Mesenteric fat pad (tissue), 1 donor: Measurements from ENCODE around the gene TARBP1. TPM values are rescaled to one million over a fixed set of nuclear protein-coding genes. Genes with fewer than 3 reads are reported as not detected.

ENCODE experiments used
- DNase-seq: peaks from one replicate; pipeline ENCODE4 v3.0.0-alpha.2; 2020; ENCODE audit warnings: low spot score
- total RNA-seq: library from RNA; stranded (reverse); fragmentation: NEBNext Ultra II Directional; extraction: Animal tissue kit (Norgen Biotek cat#: 25700); gene quantifications from one replicate; pipeline ENCODE4 v1.2.1, GENCODE V29; 2021
- donor health status: DM: yes; HTN: yes; CAD: no.

The TARBP1 gene
- total RNA-seq, 1 donor from 2014 or later: 19.4 TPM

DNA sequence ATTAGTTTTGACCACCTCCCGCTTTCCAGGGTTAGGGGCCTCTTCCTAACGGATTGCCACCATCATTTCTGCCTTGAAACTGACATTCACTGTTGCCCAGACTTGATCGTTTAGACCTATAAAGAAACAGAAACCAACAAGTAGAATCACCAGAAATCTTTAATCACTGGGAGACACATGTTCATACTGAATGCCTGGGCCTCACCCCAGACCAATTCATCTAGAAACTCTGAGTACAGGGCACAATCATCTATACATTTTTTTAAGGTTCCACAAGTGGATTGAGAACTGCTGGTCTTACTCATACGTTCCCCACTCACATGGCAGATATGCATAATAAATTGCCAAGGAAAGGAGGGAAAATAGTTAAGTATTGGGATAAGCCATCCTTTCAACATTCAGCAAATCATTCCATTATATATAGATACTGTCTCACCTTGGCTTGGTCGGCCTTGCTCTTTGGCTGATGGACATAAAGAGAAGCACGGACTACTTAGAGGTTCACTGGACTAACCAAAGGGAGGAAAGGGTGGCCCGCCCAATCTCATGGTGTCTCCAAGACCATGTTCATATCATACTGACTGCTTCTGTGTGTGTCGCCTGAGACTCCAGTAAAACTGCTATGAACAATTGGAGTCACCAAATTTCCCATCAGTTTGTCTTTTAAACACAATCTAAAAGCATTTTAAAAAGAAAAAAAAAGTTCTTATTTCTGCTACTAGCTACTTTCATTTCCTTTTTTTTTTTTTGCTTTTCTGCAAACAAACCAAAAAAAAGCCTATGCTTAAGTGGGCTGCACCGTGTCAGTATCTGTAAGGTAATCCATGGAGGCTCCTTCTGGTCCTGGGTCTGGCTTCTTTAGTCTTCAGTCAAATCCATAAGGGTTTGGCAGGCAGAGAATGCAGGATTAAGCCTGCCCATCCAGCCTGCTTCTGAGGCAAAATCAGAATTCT, 9.4 kb upstream of the TARBP1 start:
- no peak for DNase-seq

DNA sequence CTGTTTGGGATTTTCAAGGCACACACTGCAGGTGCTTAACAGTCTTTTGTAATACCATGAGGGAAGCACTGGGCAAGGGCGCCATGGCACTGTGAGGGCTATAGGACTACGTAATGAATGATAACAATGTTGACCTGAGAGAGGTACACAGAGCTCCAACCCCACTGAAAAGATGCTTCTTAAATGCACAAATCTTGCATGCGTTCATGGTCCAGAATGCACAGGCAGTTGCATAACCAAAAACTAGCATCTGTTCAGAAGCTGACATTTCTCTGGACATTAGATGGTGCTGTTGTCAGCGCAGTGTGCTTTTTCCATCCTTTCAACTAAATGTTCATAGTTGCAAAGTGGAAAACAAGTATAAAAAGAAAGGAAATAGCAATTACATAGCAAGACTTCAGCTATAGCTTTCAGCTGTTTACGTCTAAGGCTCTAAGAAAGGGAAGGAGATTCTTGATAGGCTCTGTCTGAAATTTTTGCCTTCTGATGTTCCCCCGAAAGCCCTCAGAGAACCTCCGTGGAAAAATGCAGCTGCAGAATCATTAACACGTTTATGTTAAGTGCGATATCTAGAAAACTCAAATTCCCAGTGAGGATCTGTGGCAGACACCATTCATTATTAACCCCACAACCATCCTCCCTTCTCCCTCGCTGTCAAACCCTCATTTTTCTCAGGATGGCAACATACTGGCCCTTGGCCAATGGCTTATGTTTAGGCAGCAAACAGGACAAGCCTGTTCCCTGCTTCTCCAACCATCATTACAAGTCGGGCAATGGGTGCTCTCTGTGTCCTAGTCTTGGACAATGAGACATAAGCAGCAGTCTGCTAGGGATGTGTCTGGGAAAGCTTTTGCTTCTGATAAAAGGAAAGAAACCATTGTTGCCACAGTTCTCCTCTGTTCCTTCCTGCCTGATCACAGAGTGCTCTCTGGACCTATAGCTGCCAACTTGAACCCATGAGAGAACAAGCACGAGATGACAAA, 8.2 kb upstream of the TARBP1 start:
- no peak for DNase-seq

DNA sequence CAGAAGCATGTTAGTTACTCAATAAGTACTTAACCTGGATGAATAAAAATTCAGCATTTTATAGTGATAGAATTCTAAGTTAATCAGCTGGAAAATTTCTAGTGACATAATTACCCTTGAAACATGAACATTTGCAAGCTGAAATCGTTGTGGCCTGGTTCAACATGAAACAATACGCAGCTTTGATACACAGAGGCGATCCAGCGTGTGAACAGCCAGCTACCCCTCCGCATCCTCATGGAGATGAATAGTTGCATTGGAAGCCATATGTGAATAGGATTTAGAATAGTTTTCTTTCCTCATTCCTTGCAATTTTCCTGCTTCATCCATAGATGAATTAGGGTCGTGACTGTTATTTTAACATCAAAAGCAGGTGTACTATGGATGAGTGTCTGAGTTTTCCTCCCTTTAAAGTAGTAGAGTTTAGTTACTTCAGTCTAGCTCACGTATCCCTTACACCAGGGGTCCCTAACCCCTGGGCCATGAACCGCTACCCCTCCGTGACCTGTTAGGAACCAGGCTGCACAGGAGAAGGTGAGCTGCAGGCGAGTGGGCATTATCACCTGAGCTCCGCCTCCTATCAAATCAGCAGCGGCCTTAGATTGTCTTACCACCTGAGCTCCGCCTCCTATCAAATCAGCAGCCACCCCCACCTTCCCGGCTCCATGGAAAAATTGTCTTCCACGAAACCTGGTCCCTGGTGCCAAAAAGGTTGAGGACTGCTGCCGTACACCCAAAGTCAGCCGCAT, 6.2 kb upstream of the TARBP1 start:
- no peak for DNase-seq

DNA sequence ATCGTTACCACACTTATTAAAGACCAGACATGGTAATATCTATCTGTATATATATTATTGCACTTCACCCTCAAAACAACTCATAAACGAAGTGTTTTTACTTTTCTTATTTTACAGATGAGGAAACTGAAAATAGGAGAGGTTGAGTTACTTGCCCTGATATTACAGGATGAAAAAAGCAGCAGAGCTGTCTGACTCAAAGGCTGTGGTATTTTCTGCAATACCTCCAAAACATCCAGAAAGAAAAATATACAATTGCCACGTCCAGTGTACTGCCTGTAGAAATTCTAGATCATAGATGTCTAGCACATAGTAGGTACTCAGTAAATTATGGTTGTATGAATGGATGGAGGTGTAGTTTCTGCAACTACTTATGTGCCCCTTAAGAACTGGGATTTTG, 5.2 kb upstream of the TARBP1 start:
- DNase-seq: no peak

DNA sequence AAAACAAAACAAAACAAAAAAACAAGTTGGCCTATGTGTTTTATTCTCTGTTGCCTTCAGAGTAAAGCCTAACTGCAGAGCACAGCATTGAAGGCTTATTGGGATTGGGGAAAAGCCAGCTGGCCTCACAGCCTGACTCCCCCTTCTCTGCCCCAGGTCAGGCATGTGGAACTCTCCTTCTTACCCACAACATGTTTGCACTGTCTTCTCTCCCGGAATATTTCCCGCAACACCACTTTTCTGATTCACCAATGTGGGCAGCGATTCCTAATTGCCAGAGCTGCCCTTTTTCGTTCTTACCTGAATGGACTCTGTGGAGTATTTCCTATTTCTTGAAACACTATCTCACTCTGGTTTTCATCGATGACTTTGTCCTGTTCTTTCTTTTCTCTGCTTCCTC, 2.8 kb upstream of the TARBP1 start:
- no peak for DNase-seq

DNA sequence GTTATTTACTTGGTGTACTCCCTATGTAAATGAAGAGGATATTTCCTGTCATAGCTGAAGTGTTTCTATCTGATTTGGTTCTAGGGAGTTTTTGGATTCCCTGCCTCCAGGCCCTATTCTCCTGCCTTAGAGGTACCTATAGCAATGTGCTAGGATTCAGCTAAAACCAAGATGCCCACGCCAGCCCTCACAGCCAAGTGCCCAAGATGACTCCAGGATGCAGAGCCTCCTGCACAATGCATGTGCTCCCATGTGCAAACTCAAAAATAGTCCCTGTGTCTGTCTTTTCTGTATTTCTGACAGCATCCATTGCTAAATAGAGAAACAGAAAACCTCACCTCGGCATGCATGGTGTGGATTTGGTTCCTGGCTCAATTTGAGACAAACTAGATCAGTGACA, 887 bp upstream of the TARBP1 start:
- DNase-seq: no peak

DNA sequence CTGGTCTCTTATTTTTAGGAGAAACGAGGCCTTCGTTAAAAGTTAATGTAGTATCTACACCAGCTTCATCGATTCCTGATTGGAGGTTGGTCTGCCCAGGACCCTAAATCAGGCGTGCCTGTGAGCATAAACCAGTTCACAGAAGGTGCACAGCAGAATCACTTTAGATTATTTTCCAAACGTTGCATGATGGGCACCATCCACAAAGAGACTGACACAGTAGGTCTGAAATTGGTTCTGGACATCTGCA, 256 bp upstream of the TARBP1 start:
- no peak for DNase-seq

DNA sequence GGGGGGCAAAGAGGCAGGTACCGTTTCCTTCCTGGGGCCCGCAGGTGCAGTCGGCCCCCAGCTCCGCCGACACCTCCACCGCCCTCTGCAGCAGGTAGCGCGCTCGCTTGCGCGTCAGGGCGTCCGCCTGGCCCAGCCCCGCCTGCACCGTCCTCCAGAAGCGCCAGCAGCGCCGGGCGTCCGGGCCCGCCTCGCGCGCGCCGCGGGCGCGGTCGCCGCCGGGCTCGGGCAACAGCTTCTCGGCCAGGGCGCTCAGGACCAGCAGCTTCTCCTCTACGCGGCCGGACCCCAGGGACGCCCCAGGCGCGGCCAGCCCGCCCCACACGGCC, 863 bp downstream of the TARBP1 start:
- no peak for DNase-seq

DNA sequence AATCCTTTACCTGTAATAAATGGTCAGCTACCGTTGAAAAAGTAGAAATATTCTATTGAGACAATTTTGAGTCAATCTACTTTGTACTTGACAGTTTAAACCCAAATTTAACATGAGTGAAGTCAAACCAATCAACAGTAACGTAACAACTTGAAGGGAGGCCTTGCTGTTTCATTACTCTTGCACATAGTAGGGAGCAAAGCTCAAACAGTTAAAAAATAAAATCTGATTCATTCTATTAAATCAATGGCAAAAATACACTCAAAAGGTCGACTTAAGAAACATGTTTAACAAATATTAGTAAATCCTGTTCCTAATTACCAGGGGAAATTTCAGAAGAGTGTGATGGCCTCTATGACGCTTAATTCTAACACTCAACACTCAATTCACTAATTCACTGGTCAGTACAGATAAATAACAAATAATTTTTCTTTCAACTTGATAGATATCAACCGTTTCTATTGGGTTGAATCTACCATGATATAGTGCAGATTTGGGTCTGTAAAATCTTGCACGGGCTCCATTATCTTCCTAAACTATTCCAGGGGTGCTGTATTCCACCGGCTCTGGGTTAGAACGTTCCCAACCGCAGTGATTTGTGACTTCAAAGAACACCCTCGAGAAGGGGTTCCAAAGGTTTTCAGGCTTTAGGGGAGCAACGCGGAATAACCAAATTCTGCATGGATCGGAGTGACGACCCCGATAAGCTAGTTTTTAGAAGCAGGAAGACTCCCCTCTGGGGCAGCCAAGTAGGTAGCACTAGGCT, 1.4 kb downstream of the TARBP1 start:
- no peak for DNase-seq

DNA sequence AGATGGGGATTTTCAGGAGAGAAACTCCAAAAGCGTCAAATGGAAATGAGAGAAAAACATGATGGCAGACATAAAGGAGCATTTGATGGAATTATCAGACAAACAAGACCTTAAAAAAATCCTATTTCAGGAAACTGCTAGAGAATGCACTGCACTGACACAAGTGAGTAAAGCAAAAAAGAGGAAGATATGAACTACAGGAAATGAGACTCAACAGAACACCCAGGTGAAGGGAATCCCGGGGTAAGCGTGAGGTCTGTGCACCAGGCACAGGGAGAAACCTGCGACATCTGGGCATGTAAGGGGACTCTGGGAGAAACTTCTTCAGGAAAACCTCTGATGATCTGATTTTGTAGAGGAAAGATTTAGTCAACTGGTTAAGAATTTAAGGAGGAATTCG, 2.8 kb downstream of the TARBP1 start:
- DNase-seq: no peak

DNA sequence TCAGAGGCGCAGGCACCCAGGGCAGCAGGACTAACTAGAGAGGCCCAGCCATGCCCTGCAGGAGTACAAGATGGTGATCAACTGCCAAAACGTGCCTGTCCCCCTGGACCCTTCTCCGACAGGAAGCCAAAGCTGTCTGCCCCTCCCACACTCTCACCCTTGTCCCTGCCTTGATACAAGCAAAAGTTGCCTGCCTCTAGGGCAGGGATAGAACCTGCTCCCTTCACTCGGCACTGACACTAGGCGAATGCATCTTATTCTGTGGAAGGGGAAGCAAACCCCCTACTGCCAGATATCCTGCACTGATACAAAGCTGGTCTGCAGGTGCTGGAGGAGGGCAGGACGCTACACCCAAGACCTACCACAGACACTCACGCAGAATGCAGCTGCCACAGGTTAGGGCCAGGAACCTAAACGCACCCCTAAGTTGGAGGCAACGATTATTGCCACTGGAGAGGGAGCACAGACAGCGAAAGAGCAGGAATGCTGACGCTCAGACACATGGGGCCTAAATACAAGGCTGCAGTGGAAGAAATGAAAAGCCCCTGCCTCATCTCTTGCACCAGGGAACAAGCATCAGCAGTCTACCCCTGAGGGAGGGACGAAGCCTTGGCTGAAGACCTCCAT, 3.7 kb downstream of the TARBP1 start:
- DNase-seq: no peak

DNA sequence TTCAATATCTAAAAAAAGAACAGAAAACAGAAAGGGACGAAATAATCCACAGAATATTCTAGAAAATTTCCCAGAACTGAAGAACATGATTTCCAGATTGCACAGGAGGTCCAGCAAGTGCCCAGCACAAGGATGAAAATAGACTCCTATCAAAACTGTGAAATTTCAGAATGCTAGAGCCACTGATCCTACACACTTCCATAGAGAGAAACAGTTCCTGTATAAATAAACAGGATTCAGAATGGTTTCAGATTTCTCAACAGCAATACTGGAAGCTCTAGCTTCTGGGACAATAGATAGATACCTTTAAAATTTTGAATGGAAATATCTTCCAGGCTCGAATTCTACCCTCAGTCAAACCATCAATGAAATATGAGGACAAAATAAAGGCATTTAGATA, 4.6 kb downstream of the TARBP1 start:
- no peak for DNase-seq

DNA sequence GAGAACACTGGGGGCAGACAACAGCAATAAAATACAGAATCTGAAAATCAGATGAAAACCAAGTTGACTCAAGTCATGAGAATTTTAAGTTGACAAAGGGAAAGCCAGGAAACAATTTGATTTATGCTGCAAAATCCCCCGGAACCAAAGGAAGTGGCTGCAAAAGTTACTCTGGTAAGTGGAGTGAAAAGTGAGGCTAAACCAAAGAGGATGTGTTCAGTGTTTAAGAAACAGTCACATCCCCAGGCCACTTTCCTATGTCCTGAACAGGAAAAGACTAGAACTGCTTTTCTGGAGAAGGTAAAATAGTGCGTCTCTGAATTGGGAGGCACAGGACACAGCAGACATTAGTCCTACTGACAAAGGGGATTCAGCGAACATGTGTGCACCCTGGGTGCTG, 5.9 kb downstream of the TARBP1 start:
- no peak for DNase-seq

DNA sequence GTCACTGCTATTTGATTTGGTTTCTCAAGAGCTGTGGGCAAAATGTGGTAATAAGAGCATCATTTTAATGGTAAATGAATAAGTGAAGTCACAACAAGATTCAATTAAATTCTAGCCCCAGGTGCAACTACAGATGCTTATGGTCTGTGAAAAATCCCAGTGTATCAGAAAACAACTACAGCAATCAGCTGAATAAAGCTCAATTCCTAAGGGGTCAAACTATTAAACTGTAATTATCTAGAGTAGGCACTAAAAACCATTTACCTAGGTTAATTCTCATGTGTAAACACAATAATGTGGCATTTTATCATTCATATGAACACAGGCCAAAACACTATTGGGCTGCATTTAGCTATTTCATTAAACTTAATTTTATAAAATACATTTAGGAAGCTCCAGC, 9.6 kb downstream of the TARBP1 start:
- DNase-seq: no peak

DNA sequence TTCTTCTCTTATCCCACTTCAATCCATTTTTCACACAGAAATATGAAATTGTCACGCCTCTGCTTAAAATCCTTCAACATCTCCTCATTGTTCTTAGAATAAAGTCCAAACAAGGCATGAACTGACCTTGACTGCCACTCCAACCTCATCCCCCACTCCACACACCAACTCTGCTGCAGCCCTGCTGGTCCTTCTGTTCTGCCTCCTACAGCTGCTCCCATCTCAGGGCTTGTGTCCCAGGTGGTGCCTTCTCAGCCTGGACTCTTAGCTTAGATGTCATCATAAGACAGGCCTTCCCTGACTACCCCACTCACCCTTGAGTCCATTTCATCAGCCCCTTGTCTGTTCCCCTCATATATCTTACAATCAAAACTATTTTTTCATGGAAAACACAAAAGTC, 10.4 kb downstream of the TARBP1 start:
- no peak for DNase-seq

DNA sequence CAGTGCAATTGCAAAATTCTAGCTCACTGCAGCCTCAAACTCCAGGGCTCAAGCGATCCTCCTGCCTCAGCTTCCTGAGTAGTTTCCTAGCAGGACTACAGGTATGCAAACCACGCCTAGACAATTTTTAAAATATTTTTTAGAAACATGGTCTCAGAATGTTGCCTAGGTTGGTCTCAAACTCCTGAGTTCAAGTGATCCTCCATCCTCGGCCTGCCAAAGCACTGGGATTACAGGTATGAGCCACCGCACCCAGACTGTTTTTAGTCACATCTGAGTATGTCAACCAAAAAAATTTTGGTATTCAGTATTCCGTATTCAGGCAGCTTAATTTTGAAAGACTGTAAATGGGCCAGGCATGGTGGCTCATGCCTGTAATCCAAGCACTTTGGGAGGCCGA, 11.2 kb downstream of the TARBP1 start:
- DNase-seq: no peak

DNA sequence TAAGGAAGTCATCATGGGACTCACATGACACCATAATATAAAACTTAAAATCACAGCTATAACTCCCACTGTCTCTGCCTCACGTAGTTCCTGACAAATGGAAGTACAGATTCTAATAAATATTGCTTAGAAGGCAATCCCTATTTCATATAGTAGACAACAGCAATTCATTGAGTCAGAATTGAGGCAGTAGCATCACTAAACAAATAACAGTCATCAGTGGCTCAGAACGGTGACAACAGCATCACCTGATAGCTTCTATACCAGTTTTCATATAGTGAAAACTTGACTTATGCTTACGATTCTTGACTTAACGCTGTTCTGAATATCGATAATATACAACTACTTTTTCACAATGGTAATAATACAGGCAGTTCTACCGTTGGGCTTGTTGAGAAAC, 12.0 kb downstream of the TARBP1 start:
- DNase-seq: no peak

DNA sequence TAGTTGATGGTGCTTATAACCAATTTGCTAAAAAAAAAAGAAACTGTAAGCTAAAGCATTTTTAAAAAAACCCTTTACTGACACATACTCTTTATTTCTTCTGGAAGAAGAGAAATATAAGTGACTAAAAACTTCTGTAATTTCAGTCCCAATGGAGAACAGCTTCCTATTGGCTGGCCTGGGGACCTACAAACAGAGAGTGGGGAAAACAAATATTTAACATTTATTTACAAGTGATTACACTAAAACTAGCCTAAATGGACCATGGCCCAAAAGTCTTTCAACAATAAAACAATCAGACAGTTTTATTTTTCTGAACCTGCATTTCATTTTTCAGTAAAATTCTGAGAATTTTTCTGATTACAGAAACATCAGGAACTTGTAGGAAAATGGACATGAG, 15.2 kb downstream of the TARBP1 start:
- no peak for DNase-seq

DNA sequence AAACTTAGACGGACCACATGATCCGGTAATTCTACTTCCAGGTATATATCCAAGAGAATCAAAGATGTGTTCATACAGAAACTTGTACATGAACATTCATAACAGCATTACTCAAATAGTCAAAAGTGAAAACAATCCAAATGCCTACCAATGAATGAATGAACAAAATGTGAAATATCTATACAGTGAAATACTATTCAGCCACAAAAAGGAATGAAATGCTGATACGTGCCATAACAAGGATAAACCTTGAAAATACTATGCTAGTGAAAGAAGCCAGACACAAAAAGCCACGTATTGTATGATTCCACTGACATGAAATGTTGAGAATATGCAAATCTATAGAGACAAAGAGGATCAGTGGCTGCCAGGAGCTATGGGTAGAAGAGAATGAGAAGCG, 18.3 kb downstream of the TARBP1 start:
- DNase-seq: no peak

DNA sequence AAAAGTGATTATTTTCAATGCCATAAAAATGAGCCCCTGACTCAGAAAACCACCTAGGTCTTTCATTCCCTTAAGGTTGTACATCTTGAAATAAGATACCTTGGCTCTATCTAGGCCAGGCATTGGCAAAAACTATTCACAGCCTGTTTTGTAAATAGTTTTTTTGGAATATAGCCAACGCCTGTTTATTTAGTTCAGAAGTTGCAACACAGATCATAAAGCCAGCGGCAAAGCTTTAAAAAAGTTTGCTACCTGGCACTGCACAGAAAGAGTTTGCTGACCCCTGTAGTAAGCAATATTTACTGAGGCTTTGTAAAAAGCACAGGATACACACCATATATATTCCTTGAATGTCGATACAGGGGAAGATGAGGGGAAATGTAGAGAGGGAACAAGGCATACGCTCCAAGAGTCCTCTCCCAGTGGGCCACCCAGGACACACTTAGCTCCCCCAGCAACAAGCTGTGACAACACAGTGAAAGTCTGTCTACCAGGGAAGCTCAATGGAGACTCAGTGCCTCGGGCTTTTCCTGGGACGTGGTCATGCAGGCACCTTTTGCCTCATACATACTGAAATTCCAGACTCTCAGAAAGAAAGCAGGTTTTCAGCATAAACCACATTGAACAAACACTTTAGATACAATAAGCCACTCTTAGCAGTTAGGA, 20.5 kb downstream of the TARBP1 start:
- DNase-seq: no peak
